HepG2 (cell line): ENCODE measurements around the gene TOR1A. TPM values are rescaled to one million over a fixed set of nuclear protein-coding genes. Genes with fewer than 3 reads are reported as not detected.

Source experiments
- CENPT ChIP-seq: sonication (generic); formaldehyde crosslinking; IDR thresholded peaks from 2 replicates; pipeline ENCODE4 v1.8.0; 2022; ENCODE audit warnings: low read depth, mild to moderate bottlenecking, moderate library complexity, missing genetic modification reagents
- CHD4 ChIP-seq: fragments of 200-600 bp; sonication (generic); IDR thresholded peaks from 2 replicates; pipeline ENCODE4 v1.7.0; 2017; ENCODE audit warnings: mild to moderate bottlenecking, low read length, borderline replicate concordance
- ELF3 ChIP-seq: IDR thresholded peaks from 2 replicates; pipeline ENCODE4 v1.6.1; 2016; ENCODE audit warnings: missing genetic modification reagents, missing compliant biosample characterization
- HNRNPK ChIP-seq: fragments of 200-400 bp; formaldehyde crosslinking; IDR thresholded peaks from 2 replicates; pipeline ENCODE4 v1.6.1; 2018; ENCODE audit warnings: low read length, low read depth, moderate library complexity, mild to moderate bottlenecking; ENCODE audit not compliant: poor library complexity, severe bottlenecking
- NPAS2 ChIP-seq: sonication (generic); formaldehyde crosslinking; IDR thresholded peaks from 2 replicates; pipeline ENCODE4 v1.8.0; 2022; ENCODE audit warnings: mild to moderate bottlenecking, missing genetic modification reagents, borderline replicate concordance
- NR2C2 ChIP-seq: sonication (generic); formaldehyde crosslinking; IDR thresholded peaks from 2 replicates; pipeline ENCODE4 v1.4.0; 2020; ENCODE audit warnings: missing genetic modification reagents, mild to moderate bottlenecking, moderate library complexity, borderline replicate concordance
- NR3C1 ChIP-seq: sonication (generic); formaldehyde crosslinking; IDR thresholded peaks from 2 replicates; pipeline ENCODE4 v1.4.0; 2020; ENCODE audit warnings: missing genetic modification reagents
- PLRG1 ChIP-seq: fragments of 450-650 bp; conservative IDR thresholded peaks from 2 replicates; pipeline ENCODE4 v1.6.1; 2016
- SALL1 ChIP-seq: sonication (generic); formaldehyde crosslinking; IDR thresholded peaks from 2 replicates; pipeline ENCODE4 v1.8.0; 2022; ENCODE audit warnings: mild to moderate bottlenecking, missing genetic modification reagents
- TERF1 ChIP-seq: sonication (generic); formaldehyde crosslinking; IDR thresholded peaks from 2 replicates; pipeline ENCODE4 v1.8.0; 2022; ENCODE audit warnings: mild to moderate bottlenecking, missing genetic modification reagents, moderate library complexity
- TMF1 ChIP-seq: sonication (generic); formaldehyde crosslinking; IDR thresholded peaks from 2 replicates; pipeline ENCODE4 v1.8.1; 2022; ENCODE audit warnings: low read depth, missing genetic modification reagents
- ZBTB10 ChIP-seq: sonication (generic); formaldehyde crosslinking; IDR thresholded peaks from 2 replicates; pipeline ENCODE4 v1.4.0; 2020; ENCODE audit warnings: missing genetic modification reagents, borderline replicate concordance
- ZBTB42 ChIP-seq: sonication (generic); formaldehyde crosslinking; IDR thresholded peaks from 2 replicates; pipeline ENCODE4 v1.5.0; 2020; ENCODE audit warnings: mild to moderate bottlenecking, missing genetic modification reagents
- ZC3H4 ChIP-seq: sonication (generic); formaldehyde crosslinking; IDR thresholded peaks from 2 replicates; pipeline ENCODE4 v1.4.0; 2020; ENCODE audit warnings: missing genetic modification reagents, borderline replicate concordance
- ZFP36L2 ChIP-seq: sonication (generic); formaldehyde crosslinking; IDR thresholded peaks from 2 replicates; pipeline ENCODE4 v1.4.0; 2020; ENCODE audit warnings: missing genetic modification reagents
- ZKSCAN1 ChIP-seq: fragments of 150-350 bp; IDR thresholded peaks from 2 replicates; pipeline ENCODE4 v1.6.1; 2014; ENCODE audit warnings: low read length
- ZNF10 ChIP-seq: sonication (generic); formaldehyde crosslinking; IDR thresholded peaks from 2 replicates; pipeline ENCODE4 v1.4.0; 2020; ENCODE audit warnings: mild to moderate bottlenecking, low read depth, missing genetic modification reagents, borderline replicate concordance
- ZNF121 ChIP-seq: sonication (generic); formaldehyde crosslinking; IDR thresholded peaks from 2 replicates; pipeline ENCODE4 v1.5.0; 2020; ENCODE audit warnings: mild to moderate bottlenecking, missing genetic modification reagents
- ZNF253 ChIP-seq: sonication (generic); formaldehyde crosslinking; IDR thresholded peaks from 2 replicates; pipeline ENCODE4 v1.8.0; 2022; ENCODE audit warnings: mild to moderate bottlenecking, missing genetic modification reagents, borderline replicate concordance
- ZNF367 ChIP-seq: sonication (generic); formaldehyde crosslinking; IDR thresholded peaks from 2 replicates; pipeline ENCODE4 v1.4.0; 2020; ENCODE audit warnings: missing genetic modification reagents, borderline replicate concordance
- ZNF460 ChIP-seq: sonication (generic); formaldehyde crosslinking; IDR thresholded peaks from 2 replicates; pipeline ENCODE4 v1.5.1; 2020; ENCODE audit warnings: missing genetic modification reagents, mild to moderate bottlenecking, borderline replicate concordance
- polyA plus RNA-seq, 8 experiments: library from polyadenylated mRNA; depleted of rRNA in 3 of 8; stranded (reverse) in 7 of 8; unstranded in 1 of 8; fragments of >200 nt; fragmentation: Illumina TruSeq in 4 of 8; extraction: Trizol in 4 of 8; gene quantifications; 2 replicates each; pipeline versions ENCODE4 v1.2.1 to v1.2.3, GENCODE V29; 2011 to 2016; ENCODE audit warnings: low read depth in 4 of 8, missing spikeins in 1 of 8, mixed read lengths in 1 of 8; ENCODE audit not compliant: insufficient read depth in 1 of 8
- total RNA-seq, 5 experiments: library from RNA; depleted of rRNA; stranded (reverse); fragments of >200 nt; fragmentation: Illumina TruSeq; extraction: Trizol; gene quantifications; 2 replicates each; pipeline ENCODE4 v1.2.3, GENCODE V29; 2016; ENCODE audit warnings: low read depth in 1 of 5
- TF ChIP-seq, protein P1 (sequence below): sonication (generic); formaldehyde crosslinking; IDR thresholded peaks from 2 replicates; pipeline ENCODE4 v1.9.0; 2021; ENCODE audit warnings: missing genetic modification reagents, borderline replicate concordance
- TF ChIP-seq, protein P2 (sequence below): IDR thresholded peaks from 2 replicates; pipeline ENCODE4 v1.6.1; 2016; ENCODE audit warnings: mild to moderate bottlenecking

Gene TOR1A
- total and polyA plus RNA-seq, 2 of the 13 experiments (the other 11 are each of a cell fraction or from before 2014, with no cell fraction given) = 31.6 to 41.4 TPM

DNA sequence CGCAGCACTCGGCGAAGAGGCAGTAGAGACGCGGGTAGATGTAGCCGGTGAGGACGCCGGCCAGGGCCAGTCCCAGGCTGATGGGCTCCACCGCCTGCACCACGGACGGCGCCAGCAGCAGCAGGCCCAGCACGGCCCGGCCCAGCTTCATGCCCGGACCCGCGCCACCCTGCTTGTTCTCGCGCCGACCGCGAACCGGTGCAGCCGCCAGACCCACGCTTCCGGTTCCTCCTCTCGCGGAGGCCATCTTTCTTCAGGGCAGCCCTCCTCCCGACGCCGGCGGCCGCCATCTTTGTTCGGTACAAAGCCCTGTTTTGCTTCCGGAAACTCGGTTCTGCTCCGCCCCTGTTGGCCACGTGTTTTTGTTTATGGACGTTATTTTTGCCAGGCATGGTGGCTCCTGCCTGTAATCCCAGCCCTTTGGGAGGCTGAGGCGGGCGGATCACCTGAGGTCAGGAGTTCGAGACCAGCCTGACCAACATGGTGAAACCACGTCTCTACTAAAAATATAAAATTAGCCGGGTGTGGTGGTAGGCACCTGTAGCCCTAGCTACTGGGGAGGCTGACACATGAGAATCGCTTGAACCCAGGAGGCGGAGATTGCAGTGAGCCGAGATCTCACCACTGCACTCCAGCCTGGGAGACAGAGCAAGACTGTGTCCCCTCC, at the start of gene TOR1A (continued):
- no peak for TF ChIP-seq ZKSCAN1
- no peak for TF ChIP-seq ZFP36L2
- no peak for TF ChIP-seq ZNF10 (CRISPR knock-in tag)
- 0 out of 2 replicates have a peak, but pooled peaks have one; percentile 40 for TF ChIP-seq ZBTB42
- peak; percentile 96 for TF ChIP-seq ELF3 (CRISPR knock-in tag)
- TF ChIP-seq ZNF121 (CRISPR knock-in tag) = no peak; the same call in 1 of the 2 replicates
- TF ChIP-seq ZNF460 (CRISPR knock-in tag) = peak; percentile 98
- TF ChIP-seq SALL1 = peak; percentile 92
- TF ChIP-seq TERF1 (CRISPR knock-in tag) = no peak
- TF ChIP-seq ZNF367 = no peak; the same call in 1 of the 2 replicates
- no peak for TF ChIP-seq NPAS2 (CRISPR knock-in tag)
- TF ChIP-seq CHD4 = peak; percentile 64; the same call in 1 of the 2 replicates
- peak; percentile 98 for TF ChIP-seq NR2C2 (CRISPR knock-in tag)
- TF ChIP-seq, protein P1, sequence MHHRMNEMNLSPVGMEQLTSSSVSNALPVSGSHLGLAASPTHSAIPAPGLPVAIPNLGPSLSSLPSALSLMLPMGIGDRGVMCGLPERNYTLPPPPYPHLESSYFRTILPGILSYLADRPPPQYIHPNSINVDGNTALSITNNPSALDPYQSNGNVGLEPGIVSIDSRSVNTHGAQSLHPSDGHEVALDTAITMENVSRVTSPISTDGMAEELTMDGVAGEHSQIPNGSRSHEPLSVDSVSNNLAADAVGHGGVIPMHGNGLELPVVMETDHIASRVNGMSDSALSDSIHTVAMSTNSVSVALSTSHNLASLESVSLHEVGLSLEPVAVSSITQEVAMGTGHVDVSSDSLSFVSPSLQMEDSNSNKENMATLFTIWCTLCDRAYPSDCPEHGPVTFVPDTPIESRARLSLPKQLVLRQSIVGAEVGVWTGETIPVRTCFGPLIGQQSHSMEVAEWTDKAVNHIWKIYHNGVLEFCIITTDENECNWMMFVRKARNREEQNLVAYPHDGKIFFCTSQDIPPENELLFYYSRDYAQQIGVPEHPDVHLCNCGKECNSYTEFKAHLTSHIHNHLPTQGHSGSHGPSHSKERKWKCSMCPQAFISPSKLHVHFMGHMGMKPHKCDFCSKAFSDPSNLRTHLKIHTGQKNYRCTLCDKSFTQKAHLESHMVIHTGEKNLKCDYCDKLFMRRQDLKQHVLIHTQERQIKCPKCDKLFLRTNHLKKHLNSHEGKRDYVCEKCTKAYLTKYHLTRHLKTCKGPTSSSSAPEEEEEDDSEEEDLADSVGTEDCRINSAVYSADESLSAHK (CRISPR knock-in tag) = peak; percentile 62; the same call in 1 of the 2 replicates
- 0 out of 2 replicates have a peak, but pooled peaks have one; percentile 47 for TF ChIP-seq TMF1 (CRISPR knock-in tag)
- TF ChIP-seq PLRG1 = no peak
- TF ChIP-seq ZNF253 (CRISPR knock-in tag) = no peak
- TF ChIP-seq CENPT (CRISPR knock-in tag) = no peak
- TF ChIP-seq HNRNPK = no peak
- TF ChIP-seq ZC3H4 = no peak
- no peak for TF ChIP-seq NR3C1 (CRISPR knock-in tag)
- TF ChIP-seq, protein P2, sequence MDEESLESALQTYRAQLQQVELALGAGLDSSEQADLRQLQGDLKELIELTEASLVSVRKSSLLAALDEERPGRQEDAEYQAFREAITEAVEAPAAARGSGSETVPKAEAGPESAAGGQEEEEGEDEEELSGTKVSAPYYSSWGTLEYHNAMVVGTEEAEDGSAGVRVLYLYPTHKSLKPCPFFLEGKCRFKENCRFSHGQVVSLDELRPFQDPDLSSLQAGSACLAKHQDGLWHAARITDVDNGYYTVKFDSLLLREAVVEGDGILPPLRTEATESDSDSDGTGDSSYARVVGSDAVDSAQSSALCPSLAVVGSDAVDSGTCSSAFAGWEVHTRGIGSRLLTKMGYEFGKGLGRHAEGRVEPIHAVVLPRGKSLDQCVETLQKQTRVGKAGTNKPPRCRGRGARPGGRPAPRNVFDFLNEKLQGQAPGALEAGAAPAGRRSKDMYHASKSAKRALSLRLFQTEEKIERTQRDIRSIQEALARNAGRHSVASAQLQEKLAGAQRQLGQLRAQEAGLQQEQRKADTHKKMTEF (CRISPR knock-in tag) = peak; percentile 96
- no peak for TF ChIP-seq ZBTB10 (CRISPR knock-in tag)
